Measurements from ENCODE around the gene LYST. TPM values are rescaled to one million over a fixed set of nuclear protein-coding genes. Genes with fewer than 3 reads are reported as not detected.

LYST gene
- total and polyA plus RNA-seq, 2 donors (not counting 3 experiments of a cell fraction or from before 2014, with no cell fraction given), result 3.1 to 9.6 TPM

GRCh38 chr1:235859789-235860188 lies 6.9 kb downstream of the LYST start:
- CTCF ChIA-PET, result interaction anchor here (1.6 kb wide), 1 partner anchor 112 kb away, joined by 5 read pairs; no protein-coding TSS in a partner anchor
- intact Hi-C loops (cut with micrococcal nuclease), result no loop called here
- dilution Hi-C loops (cut with MboI; ENCODE audit: extremely low pct_ligation_motif_present, low sequenced_read_pairs), result no loop called here

More at GRCh38 chr1:235859789-235860188, 6.9 kb downstream of the LYST start:
- Histone ChIP-seq H3K27me3 (ENCODE audit: control insufficient read depth in 2 of 2, insufficient read depth in 2 of 2, low read length in 2 of 2) (no peaks in the 10 kb centered on the region), H2AFZ (ENCODE audit: low read depth, low read length) (no peak overlapping the region), H3K4me3 (replicated peaks in 1 of 3; ENCODE audit: insufficient read depth in 1 of 3, low read depth in 1 of 3, low read length in 3 of 3) (no peak overlapping the region), H3K79me2 (ENCODE audit: control insufficient read depth, insufficient read depth, low read length) (no peaks in the 10 kb centered on the region), H3K27ac (ENCODE audit: insufficient read depth, low read depth, low read length) (no peak overlapping the region), H3K9ac (replicated peaks; ENCODE audit: extremely low read depth, insufficient read depth, low read length) (no peak overlapping the region), H3K4me2 (ENCODE audit: insufficient read depth, low read length) (no peak overlapping the region), H3K4me1 (ENCODE audit: control insufficient read depth, extremely low read depth, insufficient read depth, low read length) (no peaks in the 10 kb centered on the region), H4K20me1 (replicated peaks; ENCODE audit: control insufficient read depth, extremely low read depth, insufficient read depth, low read length) (no peaks in the 10 kb centered on the region), H3K36me3 (ENCODE audit: control insufficient read depth in 2 of 2, extremely low read depth in 1 of 2, insufficient read depth in 2 of 2, low read length in 2 of 2) (no peaks in the 10 kb centered on the region), H3K9me1 (replicated peaks; ENCODE audit: control insufficient read depth, extremely low read depth, insufficient read depth, low read length) (no peaks in the 10 kb centered on the region), H3K9me3 (replicated peaks; ENCODE audit: control insufficient read depth, insufficient read depth, low read length) (no peaks in the 10 kb centered on the region)
- no TSS peak for BruUV-seq (replicated peaks)
- no peak for TF ChIP-seq FOS (IDR thresholded peaks at IDR 0.05; ENCODE audit: borderline replicate concordance, insufficient read depth, low read length)
- TF ChIP-seq POLR2AphosphoS5 (IDR thresholded peaks at IDR 0.05; ENCODE audit: insufficient read depth, low read depth, low read length), result no peak
- TF ChIP-seq JUN (IDR thresholded peaks at IDR 0.05; ENCODE audit: borderline replicate concordance, insufficient read depth, insufficient read length, low read depth), result no peak
- no peak for TF ChIP-seq MYC (IDR thresholded peaks at IDR 0.05; ENCODE audit: low read depth, low read length)
- TF ChIP-seq EZH2 (IDR thresholded peaks at IDR 0.05; ENCODE audit: borderline replicate concordance, low read depth, low read length, severe bottlenecking), result no peak
- TF ChIP-seq MAX (IDR thresholded peaks at IDR 0.05; ENCODE audit: insufficient read depth, insufficient read length), result no peak
- no peak for TF ChIP-seq GATA2 (IDR thresholded peaks at IDR 0.05; ENCODE audit: insufficient read depth, insufficient read length, low read depth, low read length)
- TF ChIP-seq, protein P1, sequence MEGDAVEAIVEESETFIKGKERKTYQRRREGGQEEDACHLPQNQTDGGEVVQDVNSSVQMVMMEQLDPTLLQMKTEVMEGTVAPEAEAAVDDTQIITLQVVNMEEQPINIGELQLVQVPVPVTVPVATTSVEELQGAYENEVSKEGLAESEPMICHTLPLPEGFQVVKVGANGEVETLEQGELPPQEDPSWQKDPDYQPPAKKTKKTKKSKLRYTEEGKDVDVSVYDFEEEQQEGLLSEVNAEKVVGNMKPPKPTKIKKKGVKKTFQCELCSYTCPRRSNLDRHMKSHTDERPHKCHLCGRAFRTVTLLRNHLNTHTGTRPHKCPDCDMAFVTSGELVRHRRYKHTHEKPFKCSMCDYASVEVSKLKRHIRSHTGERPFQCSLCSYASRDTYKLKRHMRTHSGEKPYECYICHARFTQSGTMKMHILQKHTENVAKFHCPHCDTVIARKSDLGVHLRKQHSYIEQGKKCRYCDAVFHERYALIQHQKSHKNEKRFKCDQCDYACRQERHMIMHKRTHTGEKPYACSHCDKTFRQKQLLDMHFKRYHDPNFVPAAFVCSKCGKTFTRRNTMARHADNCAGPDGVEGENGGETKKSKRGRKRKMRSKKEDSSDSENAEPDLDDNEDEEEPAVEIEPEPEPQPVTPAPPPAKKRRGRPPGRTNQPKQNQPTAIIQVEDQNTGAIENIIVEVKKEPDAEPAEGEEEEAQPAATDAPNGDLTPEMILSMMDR (IDR thresholded peaks at IDR 0.05; ENCODE audit: extremely low read depth in 1 of 2, insufficient read depth in 1 of 2, low read depth in 1 of 2, low read length in 2 of 2), result no peak
- TF ChIP-seq POLR2A (IDR thresholded peaks at IDR 0.05; ENCODE audit: low read depth, low read length), result no peak
- FAIRE-seq, result no peak
- POLR2A ChIA-PET, result no interaction called here
- no peak for DNase-seq (ENCODE audit: low read depth, low spot score)
